ENCODE measurements around the gene DRAXIN.

DRAXIN gene

DNA sequence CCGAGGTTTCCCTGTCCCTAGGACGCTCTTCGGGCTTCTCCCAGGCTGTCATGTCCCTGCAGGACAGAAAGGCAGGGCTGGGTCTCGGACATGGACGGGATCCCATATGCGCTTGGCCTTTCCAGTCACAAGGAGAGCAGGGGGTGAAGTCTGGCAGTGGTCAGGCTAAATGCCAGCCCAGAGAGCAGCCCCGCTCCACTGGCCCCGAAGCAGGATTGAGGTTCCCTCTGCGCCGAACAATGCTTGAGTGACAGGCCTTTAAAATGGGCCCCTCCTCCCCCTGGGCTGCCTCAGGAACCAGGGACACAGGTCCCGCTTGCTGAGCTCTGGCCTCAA lies 12.7 kb downstream of the DRAXIN start:
- no peak overlapping the region for H3K4me3 ChIP-seq (ENCODE audit: low read length)
- TF ChIP-seq ZNF274 (IDR thresholded peaks at IDR 0.05; ENCODE audit: low read depth, low read length), result no peak

- TF ChIP-seq ZNF274 (IDR thresholded peaks at IDR 0.05; ENCODE audit: low read depth, low read length), result no peak
- no peak overlapping the region for H3K4me3 ChIP-seq (ENCODE audit: low read length)
Measured at GRCh38 chr1:11704691-11705475, 13.4 kb downstream of the DRAXIN start.

DNA sequence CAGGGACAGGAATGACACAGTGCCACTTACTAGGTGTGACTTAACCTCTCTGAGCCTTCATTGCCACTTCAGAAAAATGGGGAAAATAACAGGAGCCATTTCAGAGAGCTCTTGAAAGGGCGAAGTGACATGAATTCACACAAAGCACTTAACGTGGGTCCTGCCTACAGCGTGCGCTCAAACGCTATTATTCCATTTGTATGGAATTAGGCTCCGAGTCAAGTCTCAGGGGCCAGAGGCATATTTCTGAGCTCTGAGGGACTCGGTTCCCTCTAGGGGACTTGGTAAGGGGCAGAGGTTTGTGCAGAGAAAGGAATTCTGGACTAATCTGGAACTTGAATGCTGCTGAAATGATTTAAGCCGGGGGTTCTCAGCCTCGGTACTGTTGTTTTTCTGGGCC lies 14.1 kb downstream of the DRAXIN start:
- H3K4me3 ChIP-seq (ENCODE audit: low read length), result no peak overlapping the region
- TF ChIP-seq ZNF274 (IDR thresholded peaks at IDR 0.05; ENCODE audit: low read depth, low read length), result no peak

DNA sequence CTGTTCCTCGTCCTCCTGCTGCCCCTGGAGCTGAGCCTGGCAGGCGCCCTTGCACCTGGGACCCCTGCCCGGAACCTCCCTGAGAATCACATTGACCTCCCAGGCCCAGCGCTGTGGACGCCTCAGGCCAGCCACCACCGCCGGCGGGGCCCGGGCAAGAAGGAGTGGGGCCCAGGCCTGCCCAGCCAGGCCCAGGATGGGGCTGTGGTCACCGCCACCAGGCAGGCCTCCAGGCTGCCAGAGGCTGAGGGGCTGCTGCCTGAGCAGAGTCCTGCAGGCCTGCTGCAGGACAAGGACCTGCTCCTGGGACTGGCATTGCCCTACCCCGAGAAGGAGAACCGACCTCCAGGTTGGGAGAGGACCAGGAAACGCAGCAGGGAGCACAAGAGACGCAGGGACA lies 14.8 kb downstream of the DRAXIN start:
- no peak for TF ChIP-seq ZNF274 (IDR thresholded peaks at IDR 0.05; ENCODE audit: low read depth, low read length)

DNA sequence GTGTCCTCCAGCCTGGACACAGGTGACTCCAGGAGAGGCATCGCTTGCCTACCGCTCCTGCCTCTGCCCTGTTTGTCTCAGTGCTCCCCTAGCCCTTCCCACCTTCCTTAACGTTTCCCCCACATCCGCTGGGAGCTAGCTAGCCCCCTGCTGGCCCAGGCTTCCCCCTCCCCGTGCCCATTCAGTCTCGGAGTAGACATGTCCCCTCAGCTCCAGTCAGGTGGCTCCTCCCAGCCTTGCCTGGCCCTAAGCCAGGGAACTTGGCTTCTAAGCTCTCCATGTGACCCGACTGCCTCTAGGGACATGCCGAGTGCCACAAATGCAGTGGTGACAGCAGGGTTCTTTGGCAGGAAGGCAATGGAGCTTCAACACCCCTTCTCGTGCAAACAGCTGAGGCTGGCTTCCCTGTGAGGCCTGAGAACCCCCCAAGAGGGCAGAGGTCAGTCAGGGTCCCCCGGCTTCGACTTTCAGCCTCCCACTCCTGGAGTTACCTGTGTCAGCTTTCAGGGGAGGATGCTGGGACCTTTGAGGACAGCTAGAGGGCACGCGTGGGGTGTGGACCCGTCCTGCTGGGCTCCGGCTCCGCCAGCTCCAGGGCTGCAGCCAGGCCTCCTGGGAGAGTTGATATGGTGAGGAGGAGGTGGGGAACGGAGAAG lies 16.2 kb downstream of the DRAXIN start:
- TF ChIP-seq ZNF274 (IDR thresholded peaks at IDR 0.05; ENCODE audit: low read depth, low read length), result no peak
- no peak overlapping the region for H3K4me3 ChIP-seq (ENCODE audit: low read length)

More for the DNA sequence above, 14.8 kb downstream of the DRAXIN start:
- no peak overlapping the region for H3K4me3 ChIP-seq (ENCODE audit: low read length)

DNA sequence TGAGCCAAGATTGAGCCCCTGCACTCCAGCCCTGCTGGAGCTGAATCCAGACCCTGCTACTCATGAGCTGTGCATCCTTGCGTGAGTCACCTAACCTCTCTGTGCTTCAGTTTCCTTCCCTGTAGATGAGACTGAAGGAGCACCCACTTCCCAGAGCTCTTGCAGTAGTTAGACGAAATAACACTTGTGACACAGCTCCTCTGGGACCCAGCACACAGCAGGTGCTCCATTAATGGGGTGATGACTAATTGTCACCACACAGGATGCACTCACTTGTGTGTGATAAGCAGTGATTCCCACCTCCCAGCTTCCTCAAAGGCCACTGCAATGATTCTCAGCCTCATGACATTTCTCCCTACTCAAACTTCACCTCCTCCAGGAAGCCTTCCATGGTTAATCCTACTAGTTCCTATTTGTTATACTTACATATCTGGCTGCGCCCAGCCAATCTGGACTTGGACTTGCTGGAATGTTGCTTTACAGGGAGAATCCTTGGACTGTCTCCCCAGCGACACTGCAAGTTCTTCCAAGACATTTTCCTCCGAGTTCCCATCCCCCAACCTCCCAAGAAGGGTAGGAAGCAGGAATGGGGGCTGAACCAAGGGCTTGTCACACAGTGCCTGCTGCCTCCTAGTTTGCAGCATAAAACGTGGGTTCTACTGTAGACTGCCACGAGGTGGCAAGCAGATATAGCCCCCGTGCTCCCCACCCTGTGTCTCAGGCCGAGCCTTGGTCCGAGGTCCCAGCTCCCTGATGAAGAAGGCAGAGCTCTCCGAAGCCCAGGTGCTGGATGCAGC lies 17.2 kb downstream of the DRAXIN start:
- no peak for TF ChIP-seq ZNF274 (IDR thresholded peaks at IDR 0.05; ENCODE audit: low read depth, low read length)
- no peak overlapping the region for H3K4me3 ChIP-seq (ENCODE audit: low read length)

- TF ChIP-seq ZNF274 (IDR thresholded peaks at IDR 0.05; ENCODE audit: low read depth, low read length), result no peak
Measured at GRCh38 chr1:11711490-11711889, 20.0 kb downstream of the DRAXIN start.

DNA sequence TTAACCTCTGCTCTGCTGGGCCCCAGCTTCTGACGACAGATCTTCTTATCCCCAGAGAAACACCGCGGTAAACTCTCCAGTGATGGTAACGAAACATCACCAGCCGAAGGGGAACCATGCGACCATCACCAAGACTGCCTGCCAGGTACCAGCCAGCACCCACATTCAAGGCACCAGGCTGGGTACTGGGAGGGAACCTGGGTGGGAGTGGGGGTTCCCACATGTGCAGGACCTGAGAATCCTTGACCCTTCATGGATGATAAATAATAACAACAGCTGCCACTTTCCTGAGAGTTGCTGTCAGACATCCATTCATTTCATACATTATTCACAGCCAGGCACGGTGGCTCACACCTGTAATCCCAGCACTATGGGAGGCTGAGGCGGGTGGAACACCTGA lies 20.8 kb downstream of the DRAXIN start:
- H3K4me3 ChIP-seq (ENCODE audit: low read length), result no peak overlapping the region
- no peak for TF ChIP-seq ZNF274 (IDR thresholded peaks at IDR 0.05; ENCODE audit: low read depth, low read length)

More at GRCh38 chr1:11711490-11711889, 20.0 kb downstream of the DRAXIN start:
- no peak overlapping the region for H3K4me3 ChIP-seq (ENCODE audit: low read length)

- TF ChIP-seq ZNF274 (IDR thresholded peaks at IDR 0.05; ENCODE audit: low read depth, low read length), result no peak
- H3K4me3 ChIP-seq (ENCODE audit: low read length), result no peak overlapping the region
Measured at GRCh38 chr1:11713095-11713494, 21.6 kb downstream of the DRAXIN start.

DNA sequence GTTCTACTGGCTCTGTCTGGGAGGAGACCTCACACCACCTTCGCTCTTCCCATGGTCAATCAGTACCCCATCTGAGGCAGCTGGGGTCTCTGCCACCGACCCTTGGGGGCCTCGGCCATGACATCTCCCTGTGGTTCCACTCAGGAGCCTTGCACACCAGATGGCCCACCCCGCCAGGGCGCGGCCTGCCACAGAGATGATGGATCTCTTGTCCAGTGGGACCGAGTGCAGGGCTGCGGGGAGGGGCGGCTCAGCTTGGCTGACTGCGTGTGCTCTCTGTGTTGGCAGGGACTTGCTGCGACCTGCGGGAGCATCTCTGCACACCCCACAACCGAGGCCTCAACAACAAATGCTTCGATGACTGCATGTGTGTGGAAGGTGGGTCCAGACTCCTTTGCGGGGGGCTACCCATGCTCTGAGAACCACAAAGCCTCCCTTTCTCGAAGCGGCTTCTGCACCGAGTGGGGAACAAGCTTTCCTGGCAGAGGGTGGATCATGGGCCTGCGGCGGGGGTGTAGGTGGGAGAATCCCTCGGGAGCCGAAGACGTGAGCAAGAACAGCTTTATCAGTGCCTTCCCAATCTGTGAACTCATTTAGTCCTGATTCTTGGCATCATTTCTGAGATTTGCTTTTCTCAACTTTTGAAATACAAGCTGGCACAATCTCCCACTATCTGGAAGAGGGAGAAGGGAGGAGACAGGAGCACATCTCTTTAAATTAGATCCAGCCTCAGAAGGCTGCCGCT lies 23.5 kb downstream of the DRAXIN start:
- no peak for TF ChIP-seq ZNF274 (IDR thresholded peaks at IDR 0.05; ENCODE audit: low read depth, low read length)
- H3K4me3 ChIP-seq (ENCODE audit: low read length), result no peak overlapping the region

DNA sequence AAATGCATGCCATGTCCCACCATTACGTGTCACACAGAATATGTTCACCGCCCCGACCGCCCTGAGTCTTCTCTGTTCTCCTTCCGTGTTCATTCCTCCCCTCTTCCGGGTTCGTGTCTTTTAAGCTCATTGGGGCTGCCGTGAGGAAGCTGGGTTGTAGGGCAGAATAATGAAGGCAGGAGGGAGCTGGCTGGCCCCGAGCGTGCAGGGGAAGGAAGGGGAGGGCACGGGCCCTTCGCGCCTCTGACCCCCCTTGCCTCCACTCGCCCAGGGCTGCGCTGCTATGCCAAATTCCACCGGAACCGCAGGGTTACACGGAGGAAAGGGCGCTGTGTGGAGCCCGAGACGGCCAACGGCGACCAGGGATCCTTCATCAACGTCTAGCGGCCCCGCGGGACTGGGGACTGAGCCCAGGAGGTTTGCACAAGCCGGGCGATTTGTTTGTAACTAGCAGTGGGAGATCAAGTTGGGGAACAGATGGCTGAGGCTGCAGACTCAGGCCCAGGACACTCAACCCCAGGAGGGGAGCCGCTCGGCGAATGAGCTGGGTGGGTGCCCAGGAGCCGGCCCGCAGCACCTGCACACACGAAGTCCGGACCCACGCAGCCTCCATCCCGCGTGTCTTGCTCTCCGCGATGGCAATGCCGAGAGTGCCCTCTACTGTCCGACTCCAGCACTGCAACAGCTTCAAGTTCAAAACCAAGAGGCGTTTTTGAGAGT lies 28.0 kb downstream of the DRAXIN start:
- TF ChIP-seq ZNF274 (IDR thresholded peaks at IDR 0.05; ENCODE audit: low read depth, low read length), result no peak
- peak overlapping the region; percentile 6; the same call in 1 of the 2 replicates for H3K4me3 ChIP-seq (ENCODE audit: low read length)

DNA sequence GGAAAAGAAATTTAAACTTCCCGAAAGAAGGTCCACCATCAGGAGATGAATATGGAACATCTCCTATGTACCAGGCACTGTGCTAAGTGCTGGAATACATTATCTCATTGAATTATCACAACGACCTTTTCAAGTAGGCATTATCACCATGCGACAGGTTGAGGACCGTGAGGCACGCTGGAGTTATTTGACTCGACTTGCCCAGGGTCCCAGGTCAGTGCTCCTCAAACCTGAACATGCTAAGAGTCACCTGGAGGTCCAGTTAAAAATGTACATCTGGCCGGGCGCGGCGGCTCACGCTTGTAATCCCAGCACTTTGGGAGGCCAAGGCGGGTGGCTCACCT lies 28.5 kb downstream of the DRAXIN start:
- no peak overlapping the region for H3K4me3 ChIP-seq (ENCODE audit: low read length)
- TF ChIP-seq ZNF274 (IDR thresholded peaks at IDR 0.05; ENCODE audit: low read depth, low read length), result no peak

- H3K4me3 ChIP-seq (ENCODE audit: low read length), result no peak overlapping the region
- no peak for TF ChIP-seq ZNF274 (IDR thresholded peaks at IDR 0.05; ENCODE audit: low read depth, low read length)
Measured at GRCh38 chr1:11720525-11720924, 29.0 kb downstream of the DRAXIN start.
